Karpas-422 (cell line): ENCODE measurements around the gene C17orf113. TPM values are rescaled to one million over a fixed set of nuclear protein-coding genes. Genes with fewer than 3 reads are reported as not detected.
"Not testable (repeated sequence)": the region's sequence is repeated elsewhere in the genome, so short reads cannot be mapped to it uniquely, and the experiment has no call there.

Experiments used
- DNase-seq: peaks from one replicate; pipeline ENCODE4 v3.0.0-alpha.2; 2015
- H2AFZ ChIP-seq: fragments of 200-600 bp; sonication (generic); 2 replicates; pipeline ENCODE4 v1.6.1; 2014; ENCODE audit warnings: antibody characterized with exemption, low read length, mixed read lengths
- H3K27ac ChIP-seq: fragments of 200-600 bp; sonication (generic); 2 replicates; pipeline ENCODE4 v1.5.1; 2014; ENCODE audit warnings: mild to moderate bottlenecking, low read length, moderate library complexity
- H3K27me3 ChIP-seq: fragments of 200-600 bp; sonication (generic); 2 replicates; pipeline ENCODE4 v1.6.1; 2014; ENCODE audit warnings: low read length, mixed read lengths
- H3K36me3 ChIP-seq: fragments of 200-600 bp; sonication (generic); 2 replicates; pipeline ENCODE4 v1.6.1; 2014; ENCODE audit warnings: low read length, mixed read lengths; ENCODE audit not compliant: insufficient read depth
- H3K4me1 ChIP-seq: fragments of 200-600 bp; sonication (generic); 2 replicates; pipeline ENCODE4 v1.6.1; 2014; ENCODE audit warnings: mild to moderate bottlenecking, low read length, mixed read lengths
- H3K4me2 ChIP-seq: fragments of 200-600 bp; sonication (generic); 2 replicates; pipeline ENCODE4 v1.6.1; 2014; ENCODE audit warnings: low read length, low read depth, mild to moderate bottlenecking; ENCODE audit not compliant: poor library complexity, severe bottlenecking
- H3K4me3 ChIP-seq: fragments of 200-600 bp; sonication (generic); 2 replicates; pipeline ENCODE4 v1.5.1; 2014; ENCODE audit warnings: mild to moderate bottlenecking, antibody characterized with exemption, low read length, mixed read lengths
- H3K79me2 ChIP-seq: fragments of 200-600 bp; sonication (generic); 2 replicates; pipeline ENCODE4 v1.6.1; 2014; ENCODE audit warnings: mild to moderate bottlenecking, low read length, mixed read lengths
- H3K9ac ChIP-seq: fragments of 200-600 bp; sonication (generic); 2 replicates; pipeline ENCODE4 v1.6.0; 2014; ENCODE audit warnings: low read length
- H3K9me2 ChIP-seq: fragments of 200-600 bp; sonication (generic), shearing (Covaris generic); replicated peaks from 2 replicates; pipeline ENCODE4 v1.6.0; 2014; ENCODE audit warnings: mild to moderate bottlenecking, low read length, moderate library complexity; ENCODE audit not compliant: insufficient read depth
- H3K9me3 ChIP-seq: fragments of 300-700, 200-600 bp; sonication (generic); 2 replicates; pipeline ENCODE4 v1.6.1; 2014; ENCODE audit warnings: low read length, mixed read lengths
- H4K20me1 ChIP-seq: fragments of 200-600 bp; sonication (generic); 2 replicates; pipeline ENCODE4 v1.6.1; 2014; ENCODE audit warnings: mild to moderate bottlenecking, antibody characterized with exemption, low read length, low read depth; ENCODE audit not compliant: insufficient read depth
- total RNA-seq: library from RNA; depleted of rRNA; stranded (reverse); fragments of >200 nt; shearing (Covaris generic); gene quantifications from 2 replicates; pipeline ENCODE4 v1.2.3, GENCODE V29; 2014; ENCODE audit warnings: low replicate concordance

C17orf113 gene
- total RNA-seq, 1 experiment from 2014 or later = not detected

DNA sequence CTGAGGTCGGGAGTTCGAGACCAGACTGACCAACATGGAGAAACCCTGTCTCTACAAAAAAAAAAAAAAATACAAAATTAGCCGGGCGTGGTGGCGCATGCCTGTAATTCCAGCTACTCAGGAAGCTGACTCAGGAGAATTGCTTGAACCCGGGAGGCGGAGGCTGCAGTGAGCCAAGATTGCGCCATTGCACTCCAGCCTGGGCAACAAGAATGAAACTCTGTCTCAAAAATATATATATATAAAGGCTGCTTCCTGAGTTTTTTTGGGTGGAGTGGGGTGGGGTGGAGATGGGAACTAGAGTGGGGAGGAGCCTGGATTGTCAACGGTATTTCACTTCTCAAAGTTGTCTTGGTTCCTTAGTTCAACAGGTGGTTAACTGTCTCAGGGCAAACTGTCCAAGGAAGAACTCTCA, 40.1 kb downstream of the C17orf113 start:
- not testable (repeated sequence) for H3K9me3 ChIP-seq, H3K9me2 ChIP-seq, H2AFZ ChIP-seq, H3K4me2 ChIP-seq, H3K9ac ChIP-seq, DNase-seq, H3K27ac ChIP-seq, H3K27me3 ChIP-seq, H3K36me3 ChIP-seq, H3K4me3 ChIP-seq
- peaks cover 14% of the 10 kb centered on the region for H3K4me1 ChIP-seq
- peaks cover 96% of the 10 kb centered on the region for H3K79me2 ChIP-seq
- peaks cover 16% of the 10 kb centered on the region; the same call in 1 of the 2 replicates for H4K20me1 ChIP-seq

GRCh38 chr17:42009170-42009569, 41.2 kb downstream of the C17orf113 start:
- no peaks in the 10 kb centered on the region for H3K36me3 ChIP-seq
- peaks cover 16% of the 10 kb centered on the region; the same call in 1 of the 2 replicates for H4K20me1 ChIP-seq
- no peak overlapping the region for H3K4me3 ChIP-seq
- H3K9me3 ChIP-seq = no peaks in the 10 kb centered on the region
- H3K4me1 ChIP-seq = peaks cover 16% of the 10 kb centered on the region
- H3K9ac ChIP-seq = no peak overlapping the region
- H3K9me2 ChIP-seq = no peaks in the 10 kb centered on the region
- no peaks in the 10 kb centered on the region for H3K27me3 ChIP-seq
- H3K4me2 ChIP-seq = no peak overlapping the region
- H3K27ac ChIP-seq = peak overlapping the region; percentile 14; the same call in 1 of the 2 replicates
- peaks cover 96% of the 10 kb centered on the region for H3K79me2 ChIP-seq
- H2AFZ ChIP-seq = no peak overlapping the region
- peak; percentile 60 for DNase-seq

DNA sequence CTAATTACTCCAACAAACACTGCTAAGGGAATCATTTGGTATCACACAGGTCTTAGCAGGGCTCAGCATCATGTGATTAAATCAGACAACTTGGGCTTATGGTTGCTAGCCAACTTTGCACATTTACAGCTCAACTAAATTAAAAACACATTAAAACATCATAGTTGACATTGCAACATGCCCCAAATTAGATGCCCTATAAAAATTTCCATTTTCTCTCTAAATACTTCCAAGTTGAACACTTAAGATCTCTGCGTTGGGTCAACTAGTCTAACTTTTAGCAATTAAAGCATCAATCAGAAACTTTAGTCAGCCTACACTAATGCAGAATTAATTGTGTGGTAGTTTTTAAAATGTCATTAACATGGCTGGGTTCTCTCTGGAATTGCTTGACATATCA, 45.2 kb downstream of the C17orf113 start:
- Histone ChIP-seq H3K4me2 (no peak overlapping the region), H4K20me1 (peaks cover 11% of the 10 kb centered on the region; the same call in 1 of the 2 replicates), H3K79me2 (peaks cover 95% of the 10 kb centered on the region), H3K9ac (no peak overlapping the region), H3K27ac (peak overlapping the region; percentile 65), H3K4me1 (peaks cover 49% of the 10 kb centered on the region), H3K9me2 (no peaks in the 10 kb centered on the region), H2AFZ (no peak overlapping the region), H3K27me3 (no peaks in the 10 kb centered on the region), H3K9me3 (no peaks in the 10 kb centered on the region), H3K36me3 (peaks cover 34% of the 10 kb centered on the region), H3K4me3 (no peak overlapping the region)
- no peak for DNase-seq

DNA sequence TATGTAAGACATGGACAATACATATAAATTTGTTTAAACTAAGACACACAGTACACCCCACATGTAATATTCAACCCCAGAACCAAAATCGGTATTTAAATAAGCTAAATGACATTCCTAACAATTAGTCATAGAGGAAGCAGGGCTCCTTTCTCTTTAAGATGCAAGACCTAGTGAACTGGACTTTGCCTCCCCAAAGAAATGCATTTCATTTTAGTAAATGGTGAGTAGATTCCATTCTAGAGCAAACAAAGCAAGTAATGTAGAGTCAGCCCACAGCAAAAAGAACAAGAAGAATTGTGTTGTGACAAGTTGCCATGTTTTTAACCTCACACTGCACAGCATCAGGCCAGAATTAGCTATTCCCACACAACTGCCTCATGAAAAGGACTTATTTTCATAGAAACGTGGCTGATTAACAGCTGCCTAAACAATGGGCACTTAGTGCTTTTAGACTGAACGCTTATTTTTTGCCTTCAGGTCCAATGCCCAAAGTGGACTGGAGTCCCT, 47.6 kb downstream of the C17orf113 start:
- peaks cover 35% of the 10 kb centered on the region for H3K36me3 ChIP-seq
- no peak overlapping the region for H2AFZ ChIP-seq
- H3K79me2 ChIP-seq = peaks cover 75% of the 10 kb centered on the region
- no peaks in the 10 kb centered on the region for H3K27me3 ChIP-seq
- no peaks in the 10 kb centered on the region for H3K9me2 ChIP-seq
- H3K9me3 ChIP-seq = no peaks in the 10 kb centered on the region
- H3K9ac ChIP-seq = no peak overlapping the region
- peak overlapping the region; percentile 65 for H3K27ac ChIP-seq
- no peak overlapping the region for H3K4me2 ChIP-seq
- DNase-seq = no peak
- no peak overlapping the region for H3K4me3 ChIP-seq
- H4K20me1 ChIP-seq = 0 out of 2 replicates have a peak, but pooled peaks cover 2% of the 10 kb centered on the region
- peaks cover 66% of the 10 kb centered on the region for H3K4me1 ChIP-seq

DNA sequence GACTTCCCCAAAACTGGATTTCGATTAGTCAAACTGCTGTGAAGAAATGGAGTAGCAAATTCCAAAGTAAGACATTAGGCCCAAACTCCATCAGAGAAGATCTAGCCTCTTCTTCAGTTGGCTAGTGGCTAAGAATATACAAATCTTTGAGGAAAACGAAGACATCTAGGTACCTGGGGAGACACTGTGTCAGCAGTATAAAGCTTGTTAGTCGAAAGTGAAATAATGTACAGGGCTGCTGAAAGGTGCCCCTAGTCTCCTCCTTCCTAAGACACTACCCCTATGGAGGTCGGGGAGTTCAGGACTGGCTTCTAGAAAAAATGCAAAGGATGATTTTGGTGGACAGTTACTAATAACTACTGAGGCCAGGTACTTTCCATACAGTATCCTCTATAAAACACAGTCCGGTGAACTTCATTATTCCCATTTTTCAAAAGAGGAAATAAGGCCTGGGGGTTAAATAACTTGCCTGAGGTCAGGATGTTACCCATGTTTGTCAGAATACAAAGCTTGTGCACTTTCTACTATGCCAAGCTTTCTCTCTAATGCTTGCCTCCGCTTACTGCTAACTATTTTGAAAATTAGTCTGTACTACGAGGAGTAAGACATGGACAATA, 48.1 kb downstream of the C17orf113 start:
- DNase-seq = no peak
- H3K27me3 ChIP-seq = no peaks in the 10 kb centered on the region
- no peak overlapping the region for H3K4me3 ChIP-seq
- no peaks in the 10 kb centered on the region for H3K9me3 ChIP-seq
- H3K4me1 ChIP-seq = peaks cover 71% of the 10 kb centered on the region
- H3K79me2 ChIP-seq = peaks cover 69% of the 10 kb centered on the region
- H4K20me1 ChIP-seq = 0 out of 2 replicates have a peak, but pooled peaks cover 2% of the 10 kb centered on the region
- H2AFZ ChIP-seq = no peak overlapping the region
- H3K27ac ChIP-seq = peak overlapping the region; percentile 65
- no peak overlapping the region for H3K4me2 ChIP-seq
- no peaks in the 10 kb centered on the region for H3K9me2 ChIP-seq
- H3K9ac ChIP-seq = no peak overlapping the region
- peaks cover 35% of the 10 kb centered on the region for H3K36me3 ChIP-seq

DNA sequence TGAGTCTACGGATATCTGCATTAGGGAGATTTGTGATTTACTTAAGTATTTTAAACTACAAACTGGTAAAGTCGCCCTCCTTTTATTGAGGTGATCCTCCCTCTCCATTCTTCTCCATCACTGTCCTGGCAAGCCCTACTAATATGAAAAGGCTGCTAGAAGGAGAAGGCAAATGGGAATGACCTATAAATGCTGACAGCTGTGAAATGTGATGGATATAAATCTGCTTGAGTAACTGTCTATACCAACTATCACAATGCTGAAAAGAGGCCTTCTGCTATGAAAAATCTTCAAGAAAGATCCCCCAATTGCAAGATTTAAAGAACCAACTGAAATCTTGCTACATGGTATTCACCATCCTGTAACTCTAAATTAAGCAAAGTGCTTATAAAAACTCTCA, 48.7 kb downstream of the C17orf113 start:
- H3K27me3 ChIP-seq = no peaks in the 10 kb centered on the region
- DNase-seq = no peak
- no peak overlapping the region for H3K9ac ChIP-seq
- peak overlapping the region; percentile 65 for H3K27ac ChIP-seq
- no peak overlapping the region for H2AFZ ChIP-seq
- H3K36me3 ChIP-seq = peaks cover 40% of the 10 kb centered on the region
- H3K4me3 ChIP-seq = no peak overlapping the region
- peaks cover 66% of the 10 kb centered on the region for H3K79me2 ChIP-seq
- H3K4me1 ChIP-seq = peaks cover 77% of the 10 kb centered on the region
- no peaks in the 10 kb centered on the region for H3K9me2 ChIP-seq
- no peaks in the 10 kb centered on the region for H4K20me1 ChIP-seq
- no peaks in the 10 kb centered on the region for H3K9me3 ChIP-seq
- H3K4me2 ChIP-seq = no peak overlapping the region

DNA sequence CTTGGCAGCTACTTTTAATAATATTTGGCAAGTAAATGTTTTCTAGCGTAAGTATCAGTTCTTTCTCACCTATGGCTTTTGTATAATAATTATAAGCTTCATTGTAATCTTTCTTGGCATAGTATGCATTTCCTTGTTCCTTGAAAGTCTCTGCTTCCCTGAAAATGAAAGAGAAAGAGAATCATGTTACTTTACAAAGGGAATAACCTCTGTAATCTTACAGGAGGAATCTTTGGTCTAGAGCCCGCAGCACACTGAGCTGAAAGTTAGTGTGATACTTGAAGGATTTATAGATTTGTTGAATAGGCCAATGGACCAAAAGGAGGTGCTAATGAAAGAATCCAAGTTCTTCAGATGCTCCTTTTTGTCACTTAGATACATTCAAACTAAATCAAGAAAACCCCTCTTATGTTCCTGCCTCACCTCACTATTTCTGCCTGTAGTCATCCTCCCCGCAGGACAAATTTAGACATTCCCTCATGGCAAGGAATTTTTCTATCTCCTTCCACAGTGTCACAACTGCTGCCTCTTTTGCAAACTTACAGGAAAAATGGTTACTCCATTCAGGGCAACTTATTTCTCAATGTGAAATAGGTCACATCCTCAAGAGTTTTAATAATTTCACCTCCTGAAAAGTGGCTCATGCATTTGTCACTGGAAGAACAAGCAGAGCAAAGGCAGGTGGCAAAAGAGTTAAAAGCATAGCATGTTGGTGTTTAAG, 49.8 kb downstream of the C17orf113 start:
- Histone ChIP-seq H3K79me2 (peaks cover 57% of the 10 kb centered on the region), H3K9me2 (no peaks in the 10 kb centered on the region), H3K27ac (peak overlapping the region; percentile 65), H3K4me1 (peaks cover 88% of the 10 kb centered on the region), H3K9me3 (no peaks in the 10 kb centered on the region), H3K27me3 (no peaks in the 10 kb centered on the region), H3K4me2 (no peak overlapping the region), H3K36me3 (peaks cover 42% of the 10 kb centered on the region), H3K9ac (no peak overlapping the region), H3K4me3 (no peak overlapping the region), H4K20me1 (no peaks in the 10 kb centered on the region), H2AFZ (no peak overlapping the region)
- no peak for DNase-seq

- Histone ChIP-seq H3K27me3 (no peaks in the 10 kb centered on the region), H3K79me2 (peaks cover 49% of the 10 kb centered on the region), H3K4me1 (peaks cover 83% of the 10 kb centered on the region), H2AFZ (no peak overlapping the region), H3K36me3 (peaks cover 54% of the 10 kb centered on the region), H3K4me2 (peak overlapping the region; percentile 51), H4K20me1 (no peaks in the 10 kb centered on the region), H3K4me3 (peak overlapping the region; percentile 11; the same call in 1 of the 2 replicates), H3K27ac (peak overlapping the region; percentile 94), H3K9me2 (no peaks in the 10 kb centered on the region), H3K9ac (peak overlapping the region; percentile 8), H3K9me3 (no peaks in the 10 kb centered on the region)
- DNase-seq = no peak
Measured at GRCh38 chr17:41998497-41998896, 51.9 kb downstream of the C17orf113 start.
